ENCODE data around the gene PARVG.

PARVG gene

DNA sequence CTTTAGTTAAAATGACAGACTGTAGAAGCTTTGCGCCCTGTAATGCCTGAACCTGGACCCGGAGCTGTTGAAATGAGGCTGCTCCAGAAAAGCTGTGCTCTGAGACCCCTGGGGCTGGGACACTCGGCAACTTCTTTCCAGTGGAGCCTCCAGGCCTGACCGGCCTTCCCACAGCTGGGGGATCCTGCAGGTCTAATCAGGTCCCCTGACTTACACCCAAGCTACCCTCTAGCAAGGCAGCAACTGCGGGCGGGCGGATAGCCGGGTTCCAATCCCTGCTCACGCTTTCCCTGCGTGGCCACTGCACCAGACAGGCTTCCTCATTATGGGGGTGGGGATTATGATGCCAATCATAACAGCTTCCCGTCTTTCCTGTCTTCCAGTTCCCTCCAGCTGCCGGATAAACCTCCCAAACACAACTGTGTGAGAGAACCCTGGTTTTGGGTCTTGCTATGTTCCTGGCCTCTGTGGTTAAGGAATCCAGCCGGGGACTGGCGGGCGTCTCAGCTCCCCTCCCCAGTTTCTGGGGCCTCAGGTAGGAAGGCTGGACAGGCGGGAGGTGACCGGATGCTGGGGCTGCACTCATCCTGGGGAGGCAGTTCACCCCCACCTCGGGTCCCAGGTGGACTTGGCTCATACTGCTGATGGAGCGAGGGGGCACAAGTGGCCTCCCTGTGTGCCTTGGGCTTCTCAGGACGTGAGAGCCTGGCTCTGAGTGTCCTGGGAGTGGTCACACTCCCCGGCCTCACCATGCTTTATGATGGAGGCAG is 38.6 kb downstream of the PARVG start:
- H3K23ac ChIP-seq (ENCODE audit: low read depth, low read length, poor library complexity), result no peak overlapping the region
- no peaks in the 10 kb centered on the region for H3K27me3 ChIP-seq (ENCODE audit: control insufficient read depth in 3 of 3, insufficient read depth in 3 of 3, low read depth in 1 of 3, low read length in 3 of 3)
- H3K9me3 ChIP-seq (replicated peaks in 1 of 2; ENCODE audit: control insufficient read depth in 2 of 2, insufficient read depth in 1 of 2, low read depth in 1 of 2, low read length in 2 of 2), result no peaks in the 10 kb centered on the region
- no peak overlapping the region for H2BK12ac ChIP-seq (ENCODE audit: low read length)
- H3K4me3 ChIP-seq (ENCODE audit: low read length in 2 of 2), result no peak overlapping the region
- no peaks in the 10 kb centered on the region for H3K79me1 ChIP-seq (ENCODE audit: low read depth, low read length)
- H2BK5ac ChIP-seq (ENCODE audit: low read length), result no peak overlapping the region
- WGBS, 2 donors (ENCODE audit: extremely low coverage in 2 of 2, insufficient read length in 2 of 2, insufficient replicate concordance in 1 of 2), result no CpG with 5 or more reads among the region's 21 CpGs
- H3K18ac ChIP-seq (ENCODE audit: low read length), result peak overlapping the region; percentile 74
- no peak for DNase-seq (ENCODE audit: low spot score)
- H3K4me1 ChIP-seq (ENCODE audit: control insufficient read depth in 2 of 2, insufficient read depth in 1 of 2, low read depth in 1 of 2, low read length in 2 of 2), result no peaks in the 10 kb centered on the region
- no peak overlapping the region for H4K8ac ChIP-seq (ENCODE audit: low read depth, low read length)
- H3K4ac ChIP-seq (ENCODE audit: low read length), result no peak overlapping the region
- no peak overlapping the region for H4K91ac ChIP-seq (ENCODE audit: low read depth, low read length, poor library complexity)
- no peak overlapping the region for H2BK120ac ChIP-seq (ENCODE audit: low read depth, low read length)
- H2AFZ ChIP-seq (ENCODE audit: low read length), result no peak overlapping the region
- no peak overlapping the region for H3K27ac ChIP-seq (replicated peaks; ENCODE audit: low read length)
- no peak overlapping the region for H2BK15ac ChIP-seq (ENCODE audit: low read length)
- H3K36me3 ChIP-seq (replicated peaks in 1 of 2; ENCODE audit: control insufficient read depth in 2 of 2, insufficient read depth in 2 of 2, low read length in 2 of 2), result no peaks in the 10 kb centered on the region
- H3K4me2 ChIP-seq (ENCODE audit: insufficient read depth, low read length, poor library complexity, severe bottlenecking), result no peak overlapping the region
- no peak overlapping the region for H3K9ac ChIP-seq (ENCODE audit: low read depth, low read length, poor library complexity)
- H2AK5ac ChIP-seq (ENCODE audit: low read depth, low read length), result no peak overlapping the region
- H3K14ac ChIP-seq (ENCODE audit: low read length), result no peak overlapping the region

DNA sequence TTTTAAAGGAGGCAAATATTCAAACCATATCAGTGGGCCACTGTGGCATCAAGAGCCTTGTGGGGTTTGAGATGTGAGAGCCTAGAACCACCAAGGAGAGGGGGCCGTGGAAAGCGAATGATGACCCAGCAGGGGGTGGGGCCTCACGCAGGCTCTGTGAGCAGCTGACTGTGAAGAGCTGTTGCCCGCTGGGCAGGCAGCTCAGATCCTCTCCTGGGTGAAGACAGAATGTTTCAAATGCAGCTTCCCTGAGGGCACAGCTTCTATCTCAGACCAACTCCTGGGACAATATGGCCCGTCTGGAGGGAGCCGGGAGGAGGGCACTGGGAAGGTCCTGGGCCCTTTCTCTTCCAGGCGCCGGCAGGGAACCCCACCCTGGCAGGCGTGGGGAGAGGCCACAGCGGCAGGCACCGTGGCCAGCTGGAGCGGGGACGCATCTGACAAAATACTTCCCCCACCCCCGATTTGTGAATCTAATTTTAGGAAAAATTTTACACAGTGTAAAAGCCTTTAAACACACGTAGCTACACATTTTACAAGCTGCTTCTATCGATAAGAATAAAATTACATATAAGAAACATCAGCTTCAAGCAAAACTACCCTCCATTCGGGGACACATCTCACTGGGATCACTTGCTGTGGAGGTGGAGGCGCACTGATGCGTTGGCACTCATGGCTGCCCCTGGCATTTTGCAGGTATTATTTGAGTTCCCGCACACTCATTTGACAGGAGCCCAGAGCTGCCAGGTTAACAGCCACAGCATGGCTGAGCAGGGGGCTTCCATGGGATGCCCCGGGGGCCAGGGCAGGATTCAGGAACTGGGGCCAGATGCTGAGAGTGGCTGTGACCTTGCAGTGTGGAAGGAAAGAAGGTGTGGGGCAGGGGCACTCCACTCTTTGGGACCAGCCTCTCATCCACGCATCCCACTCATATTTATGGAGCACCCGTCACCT is 40.3 kb downstream of the PARVG start:
- no peak for DNase-seq (ENCODE audit: low spot score)
- Histone ChIP-seq H3K27ac (replicated peaks; ENCODE audit: low read length) (no peak overlapping the region), H3K9me3 (replicated peaks in 1 of 2; ENCODE audit: control insufficient read depth in 2 of 2, insufficient read depth in 1 of 2, low read depth in 1 of 2, low read length in 2 of 2) (no peaks in the 10 kb centered on the region), H3K9ac (ENCODE audit: low read depth, low read length, poor library complexity) (peak overlapping the region; percentile 27), H3K23ac (ENCODE audit: low read depth, low read length, poor library complexity) (no peak overlapping the region), H3K14ac (ENCODE audit: low read length) (no peak overlapping the region), H2BK5ac (ENCODE audit: low read length) (no peak overlapping the region), H3K4ac (ENCODE audit: low read length) (no peak overlapping the region), H3K4me3 (ENCODE audit: low read length in 2 of 2) (no peak overlapping the region), H2BK15ac (ENCODE audit: low read length) (no peak overlapping the region), H4K8ac (ENCODE audit: low read depth, low read length) (no peak overlapping the region), H2BK12ac (ENCODE audit: low read length) (no peak overlapping the region), H3K36me3 (replicated peaks in 1 of 2; ENCODE audit: control insufficient read depth in 2 of 2, insufficient read depth in 2 of 2, low read length in 2 of 2) (no peaks in the 10 kb centered on the region), H3K18ac (ENCODE audit: low read length) (peak overlapping the region; percentile 42), H4K91ac (ENCODE audit: low read depth, low read length, poor library complexity) (no peak overlapping the region), H2BK120ac (ENCODE audit: low read depth, low read length) (no peak overlapping the region), H3K4me1 (ENCODE audit: control insufficient read depth in 2 of 2, insufficient read depth in 1 of 2, low read depth in 1 of 2, low read length in 2 of 2) (no peaks in the 10 kb centered on the region), H2AK5ac (ENCODE audit: low read depth, low read length) (peak overlapping the region; percentile 51), H3K27me3 (ENCODE audit: control insufficient read depth in 3 of 3, insufficient read depth in 3 of 3, low read depth in 1 of 3, low read length in 3 of 3) (no peaks in the 10 kb centered on the region), H3K79me1 (ENCODE audit: low read depth, low read length) (no peaks in the 10 kb centered on the region), H2AFZ (ENCODE audit: low read length) (no peak overlapping the region), H3K4me2 (ENCODE audit: insufficient read depth, low read length, poor library complexity, severe bottlenecking) (no peak overlapping the region)
- no CpG with 5 or more reads among the region's 23 CpGs for WGBS, 2 donors (ENCODE audit: extremely low coverage in 2 of 2, insufficient read length in 2 of 2, insufficient replicate concordance in 1 of 2)

DNA sequence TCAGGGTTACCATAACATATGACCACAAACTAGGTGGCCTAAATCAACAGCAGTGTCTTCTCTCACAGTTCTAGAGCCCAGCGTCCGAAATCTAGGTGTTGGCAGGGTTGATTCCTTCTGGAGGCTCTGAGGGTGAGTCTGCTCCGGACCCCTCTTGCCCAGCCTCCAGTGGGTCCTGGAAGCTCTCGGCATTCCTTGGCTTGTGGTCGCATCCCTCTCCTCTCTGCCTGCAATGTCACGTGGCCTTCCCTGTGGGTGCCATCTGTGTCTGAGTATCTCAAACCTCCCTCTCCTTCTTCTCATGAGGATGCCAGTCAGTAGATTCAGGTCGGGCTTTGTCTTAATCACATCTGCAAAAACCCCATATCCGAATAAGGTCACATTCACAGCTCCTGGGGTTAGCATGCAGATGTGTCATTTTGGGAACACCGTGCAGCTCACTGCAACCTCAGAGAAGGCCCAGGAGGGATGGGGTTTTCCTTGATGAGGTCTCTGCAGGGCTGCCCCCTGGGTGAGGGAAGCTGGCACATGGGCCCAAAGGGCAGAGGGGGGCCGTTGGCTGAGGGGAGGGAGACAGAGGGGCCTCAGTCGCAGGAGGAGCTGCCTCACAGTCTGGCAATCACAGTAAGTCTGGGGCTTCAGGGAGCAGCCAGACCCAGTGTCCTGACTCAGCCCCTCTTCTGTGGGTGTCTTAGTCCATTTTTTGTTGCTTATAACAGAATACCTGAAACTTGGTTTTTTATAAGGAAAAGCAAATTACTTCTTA is 41.2 kb downstream of the PARVG start:
- no peak overlapping the region for H2BK15ac ChIP-seq (ENCODE audit: low read length)
- no peak overlapping the region for H3K9ac ChIP-seq (ENCODE audit: low read depth, low read length, poor library complexity)
- no peak for DNase-seq (ENCODE audit: low spot score)
- no peak overlapping the region for H3K27ac ChIP-seq (replicated peaks; ENCODE audit: low read length)
- no peak overlapping the region for H3K4me2 ChIP-seq (ENCODE audit: insufficient read depth, low read length, poor library complexity, severe bottlenecking)
- no peak overlapping the region for H2AFZ ChIP-seq (ENCODE audit: low read length)
- H3K27me3 ChIP-seq (ENCODE audit: control insufficient read depth in 3 of 3, insufficient read depth in 3 of 3, low read depth in 1 of 3, low read length in 3 of 3), result no peaks in the 10 kb centered on the region
- no peak overlapping the region for H3K14ac ChIP-seq (ENCODE audit: low read length)
- no peak overlapping the region for H3K4ac ChIP-seq (ENCODE audit: low read length)
- no peak overlapping the region for H4K91ac ChIP-seq (ENCODE audit: low read depth, low read length, poor library complexity)
- no peak overlapping the region for H4K8ac ChIP-seq (ENCODE audit: low read depth, low read length)
- no peak overlapping the region for H2BK120ac ChIP-seq (ENCODE audit: low read depth, low read length)
- no peak overlapping the region for H2BK12ac ChIP-seq (ENCODE audit: low read length)
- H3K23ac ChIP-seq (ENCODE audit: low read depth, low read length, poor library complexity), result no peak overlapping the region
- no peaks in the 10 kb centered on the region for H3K4me1 ChIP-seq (ENCODE audit: control insufficient read depth in 2 of 2, insufficient read depth in 1 of 2, low read depth in 1 of 2, low read length in 2 of 2)
- H3K18ac ChIP-seq (ENCODE audit: low read length), result no peak overlapping the region
- H3K79me1 ChIP-seq (ENCODE audit: low read depth, low read length), result no peaks in the 10 kb centered on the region
- H2BK5ac ChIP-seq (ENCODE audit: low read length), result no peak overlapping the region
- no peaks in the 10 kb centered on the region for H3K36me3 ChIP-seq (replicated peaks in 1 of 2; ENCODE audit: control insufficient read depth in 2 of 2, insufficient read depth in 2 of 2, low read length in 2 of 2)
- no peaks in the 10 kb centered on the region for H3K9me3 ChIP-seq (replicated peaks in 1 of 2; ENCODE audit: control insufficient read depth in 2 of 2, insufficient read depth in 1 of 2, low read depth in 1 of 2, low read length in 2 of 2)
- H2AK5ac ChIP-seq (ENCODE audit: low read depth, low read length), result no peak overlapping the region
- H3K4me3 ChIP-seq (ENCODE audit: low read length in 2 of 2), result no peak overlapping the region
- WGBS, 2 donors (ENCODE audit: extremely low coverage in 2 of 2, insufficient read length in 2 of 2, insufficient replicate concordance in 1 of 2), result no CpG with 5 or more reads among the region's 11 CpGs

All from neuronal stem cell (in vitro differentiated cells).